HG02763 (cell line): ENCODE data around the gene SPECC1L.

ENCODE experiments used
- ATAC-seq: cut with Tn5 transposase; IDR thresholded peaks from one replicate; pipeline ENCODE4 v1.9.1; 2021; ENCODE audit warnings: mild to moderate bottlenecking, moderate library complexity; ENCODE audit not compliant: unreplicated experiment

Gene SPECC1L

GRCh38 chr22:24437091-24437490, 166.5 kb downstream of the SPECC1L start:
- ATAC-seq, result no peak

- ATAC-seq, result no peak
Observed at GRCh38 chr22:24437741-24438328, 167.2 kb downstream of the SPECC1L start.

- no peak for ATAC-seq
Observed at GRCh38 chr22:24440270-24440717, 169.7 kb downstream of the SPECC1L start.

- no peak for ATAC-seq
Observed at GRCh38 chr22:24440718-24441405, 170.2 kb downstream of the SPECC1L start.

GRCh38 chr22:24441406-24442351, 171.0 kb downstream of the SPECC1L start:
- ATAC-seq, result no peak

- ATAC-seq, result no peak
Observed at GRCh38 chr22:24442352-24442744, 171.7 kb downstream of the SPECC1L start.

GRCh38 chr22:24443668-24444067, 173.0 kb downstream of the SPECC1L start:
- ATAC-seq, result no peak

- no peak for ATAC-seq
Observed at GRCh38 chr22:24444251-24444650, 173.6 kb downstream of the SPECC1L start.

GRCh38 chr22:24444729-24445466, 174.3 kb downstream of the SPECC1L start:
- no peak for ATAC-seq

- no peak for ATAC-seq
Observed at GRCh38 chr22:24445481-24446259, 175.0 kb downstream of the SPECC1L start.

- ATAC-seq, result no peak
Observed at GRCh38 chr22:24446260-24446611, 175.6 kb downstream of the SPECC1L start.

- ATAC-seq, result no peak
Observed at GRCh38 chr22:24450610-24451009, 180.0 kb downstream of the SPECC1L start.

GRCh38 chr22:24451162-24451561, 180.5 kb downstream of the SPECC1L start:
- no peak for ATAC-seq

GRCh38 chr22:24453853-24454252, 183.2 kb downstream of the SPECC1L start:
- ATAC-seq, result no peak

- ATAC-seq, result no peak
Observed at GRCh38 chr22:24455039-24455438, 184.4 kb downstream of the SPECC1L start.

GRCh38 chr22:24455751-24456426, 185.3 kb downstream of the SPECC1L start:
- ATAC-seq, result no peak

- ATAC-seq, result no peak
Observed at GRCh38 chr22:24457894-24458420, 187.3 kb downstream of the SPECC1L start.

GRCh38 chr22:24459911-24460310, 189.3 kb downstream of the SPECC1L start:
- no peak for ATAC-seq

- ATAC-seq, result no peak
Observed at GRCh38 chr22:24460418-24461089, 189.9 kb downstream of the SPECC1L start.
